ENCODE results near the gene LRCH2. TPM values are rescaled to one million over a fixed set of nuclear protein-coding genes. Genes with fewer than 3 reads are reported as not detected.

LRCH2 gene
- total RNA-seq, 3 donors from 2014 or later, result 2.0 to 3.9 (median 2.6) TPM

GRCh38 chrX:115067812-115068211 is 166.1 kb downstream of the LRCH2 start:
- Histone ChIP-seq H3K27me3 (peaks cover 3 to 22% of the 10 kb centered on the region in 2 donors), H3K36me3 (no peaks in the 10 kb centered on the region), H3K27ac (no peak overlapping the region), H3K4me3 (no peak overlapping the region), H3K4me1 (no peaks in the 10 kb centered on the region), H3K9me3 (peaks cover 0 to 4% of the 10 kb centered on the region in 2 donors)
- intact Hi-C loops (cut with DNase I; ENCODE audit: low total_unique reads), result no loop called here
- TF ChIP-seq POLR2A (IDR thresholded peaks at IDR 0.05) (no peak), POLR2AphosphoS5 (IDR thresholded peaks at IDR 0.05) (no peak), CTCF (IDR thresholded peaks at IDR 0.05) (no peak)
- no peak for DNase-seq (ENCODE audit: low spot score in 2 of 2)

- no peak for DNase-seq (ENCODE audit: low spot score in 2 of 2)
- intact Hi-C loops (cut with DNase I; ENCODE audit: low total_unique reads), result no loop called here
- H3K27ac ChIP-seq, result no peak overlapping the region
- TF ChIP-seq CTCF (IDR thresholded peaks at IDR 0.05) (no peak), POLR2AphosphoS5 (IDR thresholded peaks at IDR 0.05) (no peak), POLR2A (IDR thresholded peaks at IDR 0.05) (no peak)
- H3K36me3 ChIP-seq, result no peaks in the 10 kb centered on the region
- peaks cover 7 to 10% of the 10 kb centered on the region in 2 donors for H3K9me3 ChIP-seq
- peaks cover 3 to 20% of the 10 kb centered on the region in 2 donors for H3K27me3 ChIP-seq
- no peaks in the 10 kb centered on the region for H3K4me1 ChIP-seq
- H3K4me3 ChIP-seq, result no peak overlapping the region
Measured at GRCh38 chrX:115065304-115065703, 168.6 kb downstream of the LRCH2 start.

Other genes with a start within 250 kb of the LRCH2 start
- gene IL13RA2, start 216.5 kb downstream of the LRCH2 start, total RNA-seq, result under 1 TPM in 2 of 3 donors, not detected in 1; 0.32 to 0.88 TPM
- gene RBMXL3, start 44.7 kb downstream of the LRCH2 start, total RNA-seq, result not detected
- gene LUZP4, start 55.6 kb upstream of the LRCH2 start, total RNA-seq, result not detected

Data from breast epithelium (tissue), 4 donors.